H9 (cell line): ENCODE data around the gene EPB41. TPM values are rescaled to one million over a fixed set of nuclear protein-coding genes. Genes with fewer than 3 reads are reported as not detected.

Experiments
- DNase-seq: peaks from one replicate; pipeline ENCODE4 v3.0.0-alpha.2; 2017
- H2AFZ ChIP-seq: one replicate; pipeline ENCODE4 v1.6.1; 2013; ENCODE audit warnings: mild to moderate bottlenecking, low read length, control low read depth, moderate library complexity
- H2AK5ac ChIP-seq: 2 replicates; pipeline ENCODE4 v1.6.1; 2013; ENCODE audit warnings: low read length, control low read depth, mixed read lengths; ENCODE audit not compliant: insufficient read length
- H2BK120ac ChIP-seq: one replicate; pipeline ENCODE4 v1.6.1; 2013; ENCODE audit warnings: low read depth, mild to moderate bottlenecking, low read length, control low read depth, inconsistent platforms; ENCODE audit not compliant: poor library complexity, severe bottlenecking
- H2BK12ac ChIP-seq: 2 replicates; pipeline ENCODE4 v1.6.1; 2013; ENCODE audit warnings: low read length, control low read depth, mixed read lengths, low read depth; ENCODE audit not compliant: insufficient read length
- H2BK15ac ChIP-seq: 2 replicates; pipeline ENCODE4 v1.6.1; 2013; ENCODE audit warnings: low read depth, low read length, control low read depth
- H2BK20ac ChIP-seq: one replicate; pipeline ENCODE4 v1.6.1; 2013; ENCODE audit warnings: low read depth, mild to moderate bottlenecking, low read length, control low read depth, inconsistent platforms; ENCODE audit not compliant: poor library complexity, severe bottlenecking
- H2BK5ac ChIP-seq: 2 replicates; pipeline ENCODE4 v1.6.1; 2013; ENCODE audit warnings: low read length, control low read depth, mixed read lengths; ENCODE audit not compliant: insufficient read length
- H3K14ac ChIP-seq: 2 replicates; pipeline ENCODE4 v1.6.1; 2013; ENCODE audit warnings: low read length, control low read depth; ENCODE audit not compliant: insufficient read depth
- H3K18ac ChIP-seq: 2 replicates; pipeline ENCODE4 v1.6.1; 2013; ENCODE audit warnings: low read depth, mild to moderate bottlenecking, mixed read lengths, low read length, control low read depth; ENCODE audit not compliant: insufficient read length
- H3K23ac ChIP-seq: 2 replicates; pipeline ENCODE4 v1.6.1; 2013; ENCODE audit warnings: low read length, control low read depth, mixed read lengths, low read depth; ENCODE audit not compliant: insufficient read length
- H3K23me2 ChIP-seq: 2 replicates; pipeline ENCODE4 v1.6.1; 2013; ENCODE audit warnings: low read depth, mild to moderate bottlenecking, mixed read lengths, low read length, control low read depth; ENCODE audit not compliant: insufficient read length, poor library complexity, severe bottlenecking
- H3K27ac ChIP-seq: 2 replicates; pipeline ENCODE4 v1.5.1; 2013; ENCODE audit warnings: low read length, control low read depth, mixed read lengths, low read depth; ENCODE audit not compliant: insufficient read length
- H3K27me3 ChIP-seq: 2 replicates; pipeline ENCODE4 v1.6.1; 2013; ENCODE audit warnings: low read length, control low read depth, inconsistent platforms; ENCODE audit not compliant: insufficient read depth
- H3K4ac ChIP-seq: 2 replicates; pipeline ENCODE4 v1.6.1; 2013; ENCODE audit warnings: low read depth, mild to moderate bottlenecking, control low read depth, inconsistent platforms, low read length, moderate library complexity
- H3K4me1 ChIP-seq: 2 replicates; pipeline ENCODE4 v1.6.1; 2013; ENCODE audit warnings: low read length, control low read depth, inconsistent platforms; ENCODE audit not compliant: insufficient read depth
- H3K4me2 ChIP-seq: 2 replicates; pipeline ENCODE4 v1.6.1; 2013; ENCODE audit warnings: low read length, control low read depth, mixed read lengths; ENCODE audit not compliant: insufficient read length, insufficient read depth
- H3K56ac ChIP-seq: 2 replicates; pipeline ENCODE4 v1.6.1; 2013; ENCODE audit warnings: low read depth, mild to moderate bottlenecking, mixed read lengths, low read length, control low read depth; ENCODE audit not compliant: insufficient read length
- H3K79me1 ChIP-seq: 2 replicates; pipeline ENCODE4 v1.6.1; 2013; ENCODE audit warnings: low read depth, mild to moderate bottlenecking, moderate library complexity, low read length, control low read depth, inconsistent platforms; ENCODE audit not compliant: insufficient read depth, poor library complexity, severe bottlenecking
- H3K79me2 ChIP-seq: 2 replicates; pipeline ENCODE4 v1.6.1; 2013; ENCODE audit warnings: low read length, control low read depth, inconsistent platforms; ENCODE audit not compliant: insufficient read depth
- H3K9ac ChIP-seq: 2 replicates; pipeline ENCODE4 v1.6.1; 2013; ENCODE audit warnings: low read length, control low read depth, mixed read lengths; ENCODE audit not compliant: insufficient read length; ENCODE audit errors: extremely low read depth
- H3K9me3 ChIP-seq: one replicate; pipeline ENCODE4 v1.6.1; 2013; ENCODE audit warnings: low read depth, low read length, inconsistent platforms; ENCODE audit not compliant: control insufficient read depth
- H3T11ph ChIP-seq: one replicate; pipeline ENCODE4 v1.6.1; 2013; ENCODE audit warnings: mild to moderate bottlenecking, low read length, control low read depth, inconsistent platforms
- H4K20me1 ChIP-seq: one replicate; pipeline ENCODE4 v1.6.1; 2013; ENCODE audit not compliant: control insufficient read depth, insufficient read length, insufficient read depth
- H4K5ac ChIP-seq: 2 replicates; pipeline ENCODE4 v1.6.1; 2013; ENCODE audit warnings: low read depth, mild to moderate bottlenecking, mixed read lengths, low read length, control low read depth; ENCODE audit not compliant: insufficient read length
- H4K8ac ChIP-seq: replicated peaks from 2 replicates; pipeline ENCODE4 v1.6.1; 2013; ENCODE audit warnings: low read length, control low read depth, mixed read lengths, low read depth; ENCODE audit not compliant: insufficient read length
- H4K91ac ChIP-seq: 2 replicates; pipeline ENCODE4 v1.6.1; 2013; ENCODE audit warnings: low read depth, mild to moderate bottlenecking, moderate library complexity, mixed read lengths, low read length, control low read depth; ENCODE audit not compliant: insufficient read length
- H3K27ac Mint-ChIP-seq, 3 experiments: 2 replicates in 2 of 3; 3 replicates in 1 of 3; pipeline ENCODE4 v1.8.0; 2020 to 2021; ENCODE audit warnings: mixed read lengths in 3 of 3, mild to moderate bottlenecking in 1 of 3, moderate library complexity in 1 of 3
- H3K27me3 Mint-ChIP-seq: 2 replicates; pipeline ENCODE4 v1.8.0; 2021; ENCODE audit warnings: low read depth, mild to moderate bottlenecking, moderate library complexity, mixed read lengths
- H3K36me3 Mint-ChIP-seq, 3 experiments: 2 replicates in 2 of 3; 3 replicates in 1 of 3; pipeline ENCODE4 v1.8.0; 2020 to 2021; ENCODE audit warnings: low read depth in 3 of 3, mixed read lengths in 3 of 3; ENCODE audit not compliant: insufficient read depth in 1 of 3
- H3K4me1 Mint-ChIP-seq, 2 experiments: 2 replicates each; pipeline ENCODE4 v1.8.0; 2020; ENCODE audit warnings: mixed read lengths in 2 of 2
- H3K4me3 Mint-ChIP-seq, 2 experiments: 2 replicates in 1 of 2; 3 replicates in 1 of 2; pipeline ENCODE4 v1.8.0; 2020 to 2021; ENCODE audit warnings: mild to moderate bottlenecking in 2 of 2, mixed read lengths in 2 of 2, moderate library complexity in 1 of 2
- H3K9me3 Mint-ChIP-seq, 2 experiments: 2 replicates in 1 of 2; 3 replicates in 1 of 2; pipeline ENCODE4 v1.8.0; 2020; ENCODE audit warnings: mild to moderate bottlenecking in 2 of 2, mixed read lengths in 2 of 2, moderate library complexity in 1 of 2
- WGBS: extraction: QIAGEN DNeasy Blood & Tissue Kit; methylation state at CpG from one replicate; pipeline ENCODE4 v1.1.7; 2013; ENCODE audit warnings: missing lambda C conversion rate, low lambda C conversion rate, mixed read lengths; ENCODE audit not compliant: insufficient read length; ENCODE audit errors: extremely low coverage; 5-methylcytosine and 5-hydroxymethylcytosine counted together
- total RNA-seq: library from RNA; stranded (reverse); gene quantifications from 2 replicates; pipeline ENCODE4 v1.2.1, GENCODE V29; 2021
- TF ChIP-seq, protein P1 (sequence below): fragments of 200-600 bp; sonication (generic); conservative IDR thresholded peaks from 3 replicates; pipeline ENCODE4 v1.8.0; 2021; ENCODE audit warnings: antibody characterized with exemption, mild to moderate bottlenecking

Gene EPB41
- total RNA-seq, 1 experiment from 2014 or later, result 75.4 TPM

DNA sequence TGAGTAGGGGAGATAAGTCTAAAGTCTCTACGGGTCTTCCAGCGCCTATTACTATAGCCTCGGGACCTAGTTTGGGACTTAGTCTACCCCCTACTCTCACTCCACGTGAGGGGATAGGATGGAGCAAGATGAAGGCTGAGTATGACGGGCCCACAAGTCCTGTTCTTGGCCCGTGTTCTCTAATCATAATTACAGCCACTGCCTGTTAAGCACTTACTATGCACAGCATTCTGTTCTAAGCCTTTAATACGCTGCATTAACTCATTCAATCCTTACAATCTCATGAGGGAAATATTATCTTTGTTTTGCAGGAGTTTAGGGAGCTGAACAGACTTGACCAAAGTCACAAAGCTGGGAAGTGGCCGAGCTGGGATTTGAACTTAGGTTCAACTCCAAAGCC, 23.9 kb upstream of the EPB41 start:
- Mint-ChIP-seq H3K27ac (no peak overlapping the region), H3K4me1 (peaks cover 22 to 28% of the 10 kb centered on the region in 2 experiments), H3K36me3 (no peaks in the 10 kb centered on the region), H3K9me3 (no peaks in the 10 kb centered on the region), H3K4me3 (no peak overlapping the region), H3K27me3 (peaks cover 19% of the 10 kb centered on the region)
- TF ChIP-seq, protein P1, sequence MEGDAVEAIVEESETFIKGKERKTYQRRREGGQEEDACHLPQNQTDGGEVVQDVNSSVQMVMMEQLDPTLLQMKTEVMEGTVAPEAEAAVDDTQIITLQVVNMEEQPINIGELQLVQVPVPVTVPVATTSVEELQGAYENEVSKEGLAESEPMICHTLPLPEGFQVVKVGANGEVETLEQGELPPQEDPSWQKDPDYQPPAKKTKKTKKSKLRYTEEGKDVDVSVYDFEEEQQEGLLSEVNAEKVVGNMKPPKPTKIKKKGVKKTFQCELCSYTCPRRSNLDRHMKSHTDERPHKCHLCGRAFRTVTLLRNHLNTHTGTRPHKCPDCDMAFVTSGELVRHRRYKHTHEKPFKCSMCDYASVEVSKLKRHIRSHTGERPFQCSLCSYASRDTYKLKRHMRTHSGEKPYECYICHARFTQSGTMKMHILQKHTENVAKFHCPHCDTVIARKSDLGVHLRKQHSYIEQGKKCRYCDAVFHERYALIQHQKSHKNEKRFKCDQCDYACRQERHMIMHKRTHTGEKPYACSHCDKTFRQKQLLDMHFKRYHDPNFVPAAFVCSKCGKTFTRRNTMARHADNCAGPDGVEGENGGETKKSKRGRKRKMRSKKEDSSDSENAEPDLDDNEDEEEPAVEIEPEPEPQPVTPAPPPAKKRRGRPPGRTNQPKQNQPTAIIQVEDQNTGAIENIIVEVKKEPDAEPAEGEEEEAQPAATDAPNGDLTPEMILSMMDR, result no peak
- no peak overlapping the region for H3K23ac ChIP-seq
- no peak overlapping the region for H3K4me2 ChIP-seq
- no peak overlapping the region for H4K5ac ChIP-seq
- H2AK5ac ChIP-seq, result no peak overlapping the region
- no peaks in the 10 kb centered on the region for H3K27me3 ChIP-seq
- no peak overlapping the region for H3K14ac ChIP-seq
- H3K79me2 ChIP-seq, result no peaks in the 10 kb centered on the region
- no peak overlapping the region for H3K4ac ChIP-seq
- no peak overlapping the region for H2BK5ac ChIP-seq
- H3K79me1 ChIP-seq, result no peaks in the 10 kb centered on the region
- no peak overlapping the region for H3T11ph ChIP-seq
- no peak overlapping the region for H2BK12ac ChIP-seq
- H4K91ac ChIP-seq, result no peak overlapping the region
- H2BK15ac ChIP-seq, result no peak overlapping the region
- no CpG with 5 or more reads among the region's 8 CpGs for WGBS
- H3K56ac ChIP-seq, result no peak overlapping the region
- no peak overlapping the region for H3K9ac ChIP-seq
- peaks cover 8% of the 10 kb centered on the region; the same call in 1 of the 2 replicates for H3K4me1 ChIP-seq
- H3K18ac ChIP-seq, result no peak overlapping the region
- no peak overlapping the region for H2BK20ac ChIP-seq
- H3K9me3 ChIP-seq, result no peaks in the 10 kb centered on the region
- no peak overlapping the region for H4K8ac ChIP-seq
- no peak overlapping the region for H3K27ac ChIP-seq
- no peak overlapping the region for H2BK120ac ChIP-seq
- no peaks in the 10 kb centered on the region for H4K20me1 ChIP-seq
- peaks cover 15% of the 10 kb centered on the region for H3K23me2 ChIP-seq
- H2AFZ ChIP-seq, result no peak overlapping the region
- DNase-seq, result no peak
